H9 (cell line): ENCODE results near the gene ADAMTS6. TPM values are rescaled to one million over a fixed set of nuclear protein-coding genes. Genes with fewer than 3 reads are reported as not detected.

Source experiments
- DNase-seq: peaks from one replicate; pipeline ENCODE4 v3.0.0-alpha.2; 2017
- H2AFZ ChIP-seq: one replicate; pipeline ENCODE4 v1.6.1; 2013; ENCODE audit warnings: mild to moderate bottlenecking, low read length, control low read depth, moderate library complexity
- H2AK5ac ChIP-seq: 2 replicates; pipeline ENCODE4 v1.6.1; 2013; ENCODE audit warnings: low read length, control low read depth, mixed read lengths; ENCODE audit not compliant: insufficient read length
- H2BK120ac ChIP-seq: one replicate; pipeline ENCODE4 v1.6.1; 2013; ENCODE audit warnings: low read depth, mild to moderate bottlenecking, low read length, control low read depth, inconsistent platforms; ENCODE audit not compliant: poor library complexity, severe bottlenecking
- H2BK12ac ChIP-seq: 2 replicates; pipeline ENCODE4 v1.6.1; 2013; ENCODE audit warnings: low read length, control low read depth, mixed read lengths, low read depth; ENCODE audit not compliant: insufficient read length
- H2BK15ac ChIP-seq: 2 replicates; pipeline ENCODE4 v1.6.1; 2013; ENCODE audit warnings: low read depth, low read length, control low read depth
- H2BK20ac ChIP-seq: one replicate; pipeline ENCODE4 v1.6.1; 2013; ENCODE audit warnings: low read depth, mild to moderate bottlenecking, low read length, control low read depth, inconsistent platforms; ENCODE audit not compliant: poor library complexity, severe bottlenecking
- H2BK5ac ChIP-seq: 2 replicates; pipeline ENCODE4 v1.6.1; 2013; ENCODE audit warnings: low read length, control low read depth, mixed read lengths; ENCODE audit not compliant: insufficient read length
- H3K14ac ChIP-seq: 2 replicates; pipeline ENCODE4 v1.6.1; 2013; ENCODE audit warnings: low read length, control low read depth; ENCODE audit not compliant: insufficient read depth
- H3K18ac ChIP-seq: 2 replicates; pipeline ENCODE4 v1.6.1; 2013; ENCODE audit warnings: low read depth, mild to moderate bottlenecking, mixed read lengths, low read length, control low read depth; ENCODE audit not compliant: insufficient read length
- H3K23ac ChIP-seq: 2 replicates; pipeline ENCODE4 v1.6.1; 2013; ENCODE audit warnings: low read length, control low read depth, mixed read lengths, low read depth; ENCODE audit not compliant: insufficient read length
- H3K23me2 ChIP-seq: 2 replicates; pipeline ENCODE4 v1.6.1; 2013; ENCODE audit warnings: low read depth, mild to moderate bottlenecking, mixed read lengths, low read length, control low read depth; ENCODE audit not compliant: insufficient read length, poor library complexity, severe bottlenecking
- H3K27ac ChIP-seq: 2 replicates; pipeline ENCODE4 v1.5.1; 2013; ENCODE audit warnings: low read length, control low read depth, mixed read lengths, low read depth; ENCODE audit not compliant: insufficient read length
- H3K27me3 ChIP-seq: 2 replicates; pipeline ENCODE4 v1.6.1; 2013; ENCODE audit warnings: low read length, control low read depth, inconsistent platforms; ENCODE audit not compliant: insufficient read depth
- H3K4ac ChIP-seq: 2 replicates; pipeline ENCODE4 v1.6.1; 2013; ENCODE audit warnings: low read depth, mild to moderate bottlenecking, control low read depth, inconsistent platforms, low read length, moderate library complexity
- H3K4me1 ChIP-seq: 2 replicates; pipeline ENCODE4 v1.6.1; 2013; ENCODE audit warnings: low read length, control low read depth, inconsistent platforms; ENCODE audit not compliant: insufficient read depth
- H3K4me2 ChIP-seq: 2 replicates; pipeline ENCODE4 v1.6.1; 2013; ENCODE audit warnings: low read length, control low read depth, mixed read lengths; ENCODE audit not compliant: insufficient read length, insufficient read depth
- H3K56ac ChIP-seq: 2 replicates; pipeline ENCODE4 v1.6.1; 2013; ENCODE audit warnings: low read depth, mild to moderate bottlenecking, mixed read lengths, low read length, control low read depth; ENCODE audit not compliant: insufficient read length
- H3K79me1 ChIP-seq: 2 replicates; pipeline ENCODE4 v1.6.1; 2013; ENCODE audit warnings: low read depth, mild to moderate bottlenecking, moderate library complexity, low read length, control low read depth, inconsistent platforms; ENCODE audit not compliant: insufficient read depth, poor library complexity, severe bottlenecking
- H3K79me2 ChIP-seq: 2 replicates; pipeline ENCODE4 v1.6.1; 2013; ENCODE audit warnings: low read length, control low read depth, inconsistent platforms; ENCODE audit not compliant: insufficient read depth
- H3K9ac ChIP-seq: 2 replicates; pipeline ENCODE4 v1.6.1; 2013; ENCODE audit warnings: low read length, control low read depth, mixed read lengths; ENCODE audit not compliant: insufficient read length; ENCODE audit errors: extremely low read depth
- H3K9me3 ChIP-seq: one replicate; pipeline ENCODE4 v1.6.1; 2013; ENCODE audit warnings: low read depth, low read length, inconsistent platforms; ENCODE audit not compliant: control insufficient read depth
- H3T11ph ChIP-seq: one replicate; pipeline ENCODE4 v1.6.1; 2013; ENCODE audit warnings: mild to moderate bottlenecking, low read length, control low read depth, inconsistent platforms
- H4K20me1 ChIP-seq: one replicate; pipeline ENCODE4 v1.6.1; 2013; ENCODE audit not compliant: control insufficient read depth, insufficient read length, insufficient read depth
- H4K5ac ChIP-seq: 2 replicates; pipeline ENCODE4 v1.6.1; 2013; ENCODE audit warnings: low read depth, mild to moderate bottlenecking, mixed read lengths, low read length, control low read depth; ENCODE audit not compliant: insufficient read length
- H4K8ac ChIP-seq: replicated peaks from 2 replicates; pipeline ENCODE4 v1.6.1; 2013; ENCODE audit warnings: low read length, control low read depth, mixed read lengths, low read depth; ENCODE audit not compliant: insufficient read length
- H4K91ac ChIP-seq: 2 replicates; pipeline ENCODE4 v1.6.1; 2013; ENCODE audit warnings: low read depth, mild to moderate bottlenecking, moderate library complexity, mixed read lengths, low read length, control low read depth; ENCODE audit not compliant: insufficient read length
- H3K27ac Mint-ChIP-seq, 3 experiments: 2 replicates in 2 of 3; 3 replicates in 1 of 3; pipeline ENCODE4 v1.8.0; 2020 to 2021; ENCODE audit warnings: mixed read lengths in 3 of 3, mild to moderate bottlenecking in 1 of 3, moderate library complexity in 1 of 3
- H3K27me3 Mint-ChIP-seq: 2 replicates; pipeline ENCODE4 v1.8.0; 2021; ENCODE audit warnings: low read depth, mild to moderate bottlenecking, moderate library complexity, mixed read lengths
- H3K36me3 Mint-ChIP-seq, 3 experiments: 2 replicates in 2 of 3; 3 replicates in 1 of 3; pipeline ENCODE4 v1.8.0; 2020 to 2021; ENCODE audit warnings: low read depth in 3 of 3, mixed read lengths in 3 of 3; ENCODE audit not compliant: insufficient read depth in 1 of 3
- H3K4me1 Mint-ChIP-seq, 2 experiments: 2 replicates each; pipeline ENCODE4 v1.8.0; 2020; ENCODE audit warnings: mixed read lengths in 2 of 2
- H3K4me3 Mint-ChIP-seq, 2 experiments: 2 replicates in 1 of 2; 3 replicates in 1 of 2; pipeline ENCODE4 v1.8.0; 2020 to 2021; ENCODE audit warnings: mild to moderate bottlenecking in 2 of 2, mixed read lengths in 2 of 2, moderate library complexity in 1 of 2
- H3K9me3 Mint-ChIP-seq, 2 experiments: 2 replicates in 1 of 2; 3 replicates in 1 of 2; pipeline ENCODE4 v1.8.0; 2020; ENCODE audit warnings: mild to moderate bottlenecking in 2 of 2, mixed read lengths in 2 of 2, moderate library complexity in 1 of 2
- CTCF ChIP-seq: fragments of 200-600 bp; sonication (generic); conservative IDR thresholded peaks from 3 replicates; pipeline ENCODE4 v1.8.0; 2021; ENCODE audit warnings: antibody characterized with exemption, mild to moderate bottlenecking
- WGBS: extraction: QIAGEN DNeasy Blood & Tissue Kit; methylation state at CpG from one replicate; pipeline ENCODE4 v1.1.7; 2013; ENCODE audit warnings: missing lambda C conversion rate, low lambda C conversion rate, mixed read lengths; ENCODE audit not compliant: insufficient read length; ENCODE audit errors: extremely low coverage; 5-methylcytosine and 5-hydroxymethylcytosine counted together
- total RNA-seq: library from RNA; stranded (reverse); gene quantifications from 2 replicates; pipeline ENCODE4 v1.2.1, GENCODE V29; 2021

The ADAMTS6 gene
- total RNA-seq, 1 experiment from 2014 or later: 0.33 TPM

- Histone ChIP-seq H2BK120ac (no peak overlapping the region), H2BK5ac (no peak overlapping the region), H4K91ac (no peak overlapping the region), H3T11ph (no peak overlapping the region), H3K9me3 (no peaks in the 10 kb centered on the region), H3K27me3 (no peaks in the 10 kb centered on the region), H4K8ac (no peak overlapping the region), H3K9ac (no peak overlapping the region), H3K4me1 (peaks cover 9% of the 10 kb centered on the region), H3K18ac (no peak overlapping the region), H3K14ac (no peak overlapping the region), H3K23ac (no peak overlapping the region), H3K4me2 (peak overlapping the region; percentile 88), H4K5ac (no peak overlapping the region), H3K79me2 (no peaks in the 10 kb centered on the region), H2BK20ac (no peak overlapping the region), H2AFZ (peak overlapping the region; percentile 65), H2BK12ac (no peak overlapping the region), H4K20me1 (no peaks in the 10 kb centered on the region), H3K56ac (no peak overlapping the region), H3K79me1 (no peaks in the 10 kb centered on the region), H2BK15ac (no peak overlapping the region), H2AK5ac (no peak overlapping the region), H3K27ac (peak overlapping the region; percentile 97), H3K4ac (no peak overlapping the region), H3K23me2 (no peaks in the 10 kb centered on the region)
- H3K4me1 Mint-ChIP-seq: peaks cover 31 to 32% of the 10 kb centered on the region in 2 experiments
- H3K27ac Mint-ChIP-seq: peak overlapping the region; percentile 25 to 94 (median 81)
- peak overlapping the region; percentile 22 to 44; a peak in 2 of 5 replicates for H3K4me3 Mint-ChIP-seq
- DNase-seq: peak; percentile 43
- TF ChIP-seq CTCF: no peak
- peaks cover 0 to 5% of the 10 kb centered on the region in 2 experiments; a peak in 1 of 5 replicates for H3K9me3 Mint-ChIP-seq
- no peaks in the 10 kb centered on the region for H3K27me3 Mint-ChIP-seq
- peaks cover 0 to 4% (median 0%) of the 10 kb centered on the region in 3 experiments; a peak in 2 of 7 replicates for H3K36me3 Mint-ChIP-seq
- no CpG with 5 or more reads among the region's 3 CpGs for WGBS
Observed at GRCh38 chr5:65142511-65143011, 339.2 kb downstream of the ADAMTS6 start.
